ENCODE results near the gene ADGRB3.
A peak's percentile ranks its signal among the peaks of the same experiment; 100 is the strongest.

GRCh38 chr6:69179681-69180080 lies 544.6 kb downstream of the ADGRB3 start:
- no peak for TF ChIP-seq EZH2 (IDR thresholded peaks at IDR 0.05; ENCODE audit: borderline replicate concordance, low read depth, low read length, poor library complexity, severe bottlenecking)
- TF ChIP-seq, protein P1, sequence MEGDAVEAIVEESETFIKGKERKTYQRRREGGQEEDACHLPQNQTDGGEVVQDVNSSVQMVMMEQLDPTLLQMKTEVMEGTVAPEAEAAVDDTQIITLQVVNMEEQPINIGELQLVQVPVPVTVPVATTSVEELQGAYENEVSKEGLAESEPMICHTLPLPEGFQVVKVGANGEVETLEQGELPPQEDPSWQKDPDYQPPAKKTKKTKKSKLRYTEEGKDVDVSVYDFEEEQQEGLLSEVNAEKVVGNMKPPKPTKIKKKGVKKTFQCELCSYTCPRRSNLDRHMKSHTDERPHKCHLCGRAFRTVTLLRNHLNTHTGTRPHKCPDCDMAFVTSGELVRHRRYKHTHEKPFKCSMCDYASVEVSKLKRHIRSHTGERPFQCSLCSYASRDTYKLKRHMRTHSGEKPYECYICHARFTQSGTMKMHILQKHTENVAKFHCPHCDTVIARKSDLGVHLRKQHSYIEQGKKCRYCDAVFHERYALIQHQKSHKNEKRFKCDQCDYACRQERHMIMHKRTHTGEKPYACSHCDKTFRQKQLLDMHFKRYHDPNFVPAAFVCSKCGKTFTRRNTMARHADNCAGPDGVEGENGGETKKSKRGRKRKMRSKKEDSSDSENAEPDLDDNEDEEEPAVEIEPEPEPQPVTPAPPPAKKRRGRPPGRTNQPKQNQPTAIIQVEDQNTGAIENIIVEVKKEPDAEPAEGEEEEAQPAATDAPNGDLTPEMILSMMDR (conservative IDR thresholded peaks at IDR 0.05; ENCODE audit: low read depth, low read length) = peak; percentile 33

Measured in A673 (cell line).